HG03039 (cell line): ENCODE data around the gene TRIM45.
"Not testable (repeated sequence)": the region's sequence is repeated elsewhere in the genome, so short reads cannot be mapped to it uniquely, and the experiment has no call there.

Experiments
- ATAC-seq: cut with Tn5 transposase; IDR thresholded peaks from one replicate; pipeline ENCODE4 v1.9.1; 2021; ENCODE audit warnings: mild to moderate bottlenecking, moderate library complexity; ENCODE audit not compliant: unreplicated experiment

Gene TRIM45

GRCh38 chr1:117135329-117135728, 13.8 kb upstream of the TRIM45 start:
- no peak for ATAC-seq

- ATAC-seq, result no peak
Measured at GRCh38 chr1:117130526-117130925, 9.0 kb upstream of the TRIM45 start.

GRCh38 chr1:117128323-117129079, 7.0 kb upstream of the TRIM45 start:
- no peak for ATAC-seq

- no peak for ATAC-seq
Measured at GRCh38 chr1:117127795-117128194, 6.2 kb upstream of the TRIM45 start.

GRCh38 chr1:117124661-117125060, 3.1 kb upstream of the TRIM45 start:
- ATAC-seq, result no peak

GRCh38 chr1:117123274-117123673, 1.7 kb upstream of the TRIM45 start:
- ATAC-seq, result no peak

GRCh38 chr1:117122330-117123025, 929 bp upstream of the TRIM45 start:
- no peak for ATAC-seq

GRCh38 chr1:117120774-117121588, 568 bp downstream of the TRIM45 start:
- ATAC-seq, result no peak

GRCh38 chr1:117119144-117119543, 2.4 kb downstream of the TRIM45 start:
- not testable (repeated sequence) for ATAC-seq

GRCh38 chr1:117118137-117118536, 3.4 kb downstream of the TRIM45 start:
- no peak for ATAC-seq

GRCh38 chr1:117117697-117118096, 3.9 kb downstream of the TRIM45 start:
- ATAC-seq, result no peak

GRCh38 chr1:117116784-117117130, 4.8 kb downstream of the TRIM45 start:
- no peak for ATAC-seq

- ATAC-seq, result no peak
Measured at GRCh38 chr1:117116090-117116783, 5.3 kb downstream of the TRIM45 start.

- ATAC-seq, result no peak
Measured at GRCh38 chr1:117114877-117115276, 6.7 kb downstream of the TRIM45 start.

GRCh38 chr1:117113199-117113598, 8.3 kb downstream of the TRIM45 start:
- no peak for ATAC-seq

GRCh38 chr1:117112047-117112717, 9.4 kb downstream of the TRIM45 start:
- ATAC-seq, result no peak

- no peak for ATAC-seq
Measured at GRCh38 chr1:117110774-117111173, 10.8 kb downstream of the TRIM45 start.

- ATAC-seq, result no peak
Measured at GRCh38 chr1:117107364-117107763, 14.2 kb downstream of the TRIM45 start.

GRCh38 chr1:117106478-117106877, 15.1 kb downstream of the TRIM45 start:
- no peak for ATAC-seq

- no peak for ATAC-seq
Measured at GRCh38 chr1:117105722-117106121, 15.8 kb downstream of the TRIM45 start.

- ATAC-seq, result no peak
Measured at GRCh38 chr1:117104986-117105385, 16.6 kb downstream of the TRIM45 start.
